Measurements from ENCODE around the gene STMN3. TPM values are rescaled to one million over a fixed set of nuclear protein-coding genes. Genes with fewer than 3 reads are reported as not detected.

The STMN3 gene
- total RNA-seq, 1 donor from 2014 or later: 7.2 TPM

- DNase-seq (ENCODE audit: low read depth, low spot score): no peak
These were observed 39.3 kb upstream of the STMN3 start for GRCh38 chr20:63692436-63693082.

GRCh38 chr20:63691711-63692435 is 38.6 kb upstream of the STMN3 start:
- no peak for DNase-seq (ENCODE audit: low read depth, low spot score)

- no peak for DNase-seq (ENCODE audit: low read depth, low spot score)
These were observed 37.9 kb upstream of the STMN3 start for GRCh38 chr20:63690898-63691710.

GRCh38 chr20:63690003-63690897 is 37.0 kb upstream of the STMN3 start:
- no peak for DNase-seq (ENCODE audit: low read depth, low spot score)

- DNase-seq (ENCODE audit: low read depth, low spot score): no peak
These were observed 36.1 kb upstream of the STMN3 start for GRCh38 chr20:63689046-63690002.

GRCh38 chr20:63688228-63689045 is 35.2 kb upstream of the STMN3 start:
- no peak for DNase-seq (ENCODE audit: low read depth, low spot score)

GRCh38 chr20:63687419-63688178 is 34.4 kb upstream of the STMN3 start:
- DNase-seq (ENCODE audit: low read depth, low spot score): no peak

GRCh38 chr20:63686492-63687321 is 33.5 kb upstream of the STMN3 start:
- DNase-seq (ENCODE audit: low read depth, low spot score): peak; percentile 85

- no peak for DNase-seq (ENCODE audit: low read depth, low spot score)
These were observed 32.9 kb upstream of the STMN3 start for GRCh38 chr20:63686094-63686491.

- no peak for DNase-seq (ENCODE audit: low read depth, low spot score)
These were observed 32.2 kb upstream of the STMN3 start for GRCh38 chr20:63685269-63686026.

- DNase-seq (ENCODE audit: low read depth, low spot score): peak; percentile 94
These were observed 29.3 kb upstream of the STMN3 start for GRCh38 chr20:63682384-63683139.

GRCh38 chr20:63681609-63682142 is 28.5 kb upstream of the STMN3 start:
- no peak for DNase-seq (ENCODE audit: low read depth, low spot score)

- no peak for DNase-seq (ENCODE audit: low read depth, low spot score)
These were observed 27.8 kb upstream of the STMN3 start for GRCh38 chr20:63680857-63681608.

GRCh38 chr20:63680427-63680826 is 27.2 kb upstream of the STMN3 start:
- DNase-seq (ENCODE audit: low read depth, low spot score): no peak

GRCh38 chr20:63679799-63680305 is 26.6 kb upstream of the STMN3 start:
- DNase-seq (ENCODE audit: low read depth, low spot score): no peak
